ENCODE measurements around the gene IFITM5. TPM values are rescaled to one million over a fixed set of nuclear protein-coding genes. Genes with fewer than 3 reads are reported as not detected.

Gene IFITM5
- total and polyA plus RNA-seq, 9 of the 15 experiments (the other 6 are each of a cell fraction or from before 2014, with no cell fraction given): 0.19 TPM; not detected in 8

- no peak for TF ChIP-seq FIP1L1 (IDR thresholded peaks at IDR 0.05; ENCODE audit: low read depth, low read length, poor library complexity, severe bottlenecking)
- TF ChIP-seq NRF1 (conservative IDR thresholded peaks at IDR 0.05 in 1 of 2, IDR thresholded peaks at IDR 0.05 in 1 of 2): no peak
- no peak for TF ChIP-seq ILK (tag; IDR thresholded peaks at IDR 0.05; ENCODE audit: borderline replicate concordance, low read depth)
- TF ChIP-seq BRCA1 (IDR thresholded peaks at IDR 0.05): no peak
- no peak for TF ChIP-seq BRCA1 (CRISPR knock-in tag; IDR thresholded peaks at IDR 0.05)
- TF ChIP-seq DIDO1 (tag; IDR thresholded peaks at IDR 0.05; ENCODE audit: low read depth): no peak
- no peak for TF ChIP-seq CHD7 (IDR thresholded peaks at IDR 0.05; ENCODE audit: low read depth, low read length)
- TF ChIP-seq COPS2 (conservative IDR thresholded peaks at IDR 0.05): no peak
- TF ChIP-seq KAT7 (CRISPR knock-in tag; IDR thresholded peaks at IDR 0.05; ENCODE audit: borderline replicate concordance): no peak
- no peak for TF ChIP-seq CREB1 (IDR thresholded peaks at IDR 0.05)
- no peak for TF ChIP-seq CREB1 (CRISPR knock-in tag; IDR thresholded peaks at IDR 0.05)
- peak; percentile 42; the same call in 1 of the 2 replicates for TF ChIP-seq ZBTB7A (IDR thresholded peaks at IDR 0.05; ENCODE audit: borderline replicate concordance, control insufficient read depth, low read depth, low read length)
- no peak for TF ChIP-seq ZNF780A (CRISPR knock-in tag; IDR thresholded peaks at IDR 0.05)
- TF ChIP-seq USF2 (CRISPR knock-in tag; IDR thresholded peaks at IDR 0.05): no peak
- no peak for TF ChIP-seq NFATC3 (IDR thresholded peaks at IDR 0.05)
- TF ChIP-seq ZFX (CRISPR knock-in tag; IDR thresholded peaks at IDR 0.05): peak; percentile 54; the same call in 1 of the 2 replicates
Measured at GRCh38 chr11:288478-289397, 10.6 kb downstream of the IFITM5 start, which contains the start of gene PGGHG (continued).

Measured in K562 (cell line).